ENCODE data around the gene MROH8.

- TF ChIP-seq CTCF (conservative IDR thresholded peaks at IDR 0.05; ENCODE audit: low read depth in 2 of 2) (no peak), ETS1 (IDR thresholded peaks at IDR 0.05) (no peak), POLR2AphosphoS5 (IDR thresholded peaks at IDR 0.05; ENCODE audit: low read depth) (no peak), EZH2phosphoT487 (IDR thresholded peaks at IDR 0.05; ENCODE audit: unreplicated experiment) (no peak), EZH2 (IDR thresholded peaks at IDR 0.05; ENCODE audit: low read depth, unreplicated experiment) (no peak), REST (IDR thresholded peaks at IDR 0.05; ENCODE audit: unreplicated experiment) (no peak), JUNB (IDR thresholded peaks at IDR 0.05; ENCODE audit: unreplicated experiment) (no peak), ZNF331 (CRISPR knock-in tag; IDR thresholded peaks at IDR 0.05; ENCODE audit: low read depth) (no peak), STAT1 (IDR thresholded peaks at IDR 0.05; ENCODE audit: unreplicated experiment) (no peak), CREB1 (CRISPR knock-in tag; IDR thresholded peaks at IDR 0.05; ENCODE audit: low read depth) (no peak)
Observed at GRCh38 chr20:37163832-37164554, 15.4 kb downstream of the MROH8 start.
